HS-5 (cell line): Measurements from ENCODE around the gene RTN4R.
"Not testable (repeated sequence)": the region's sequence is repeated elsewhere in the genome, so short reads cannot be mapped to it uniquely, and the experiment has no call there.

Experiments used
- DNase-seq: peaks from one replicate; pipeline ENCODE4 v3.0.0-alpha.2; 2012; ENCODE audit warnings: low read depth

Gene RTN4R

DNA sequence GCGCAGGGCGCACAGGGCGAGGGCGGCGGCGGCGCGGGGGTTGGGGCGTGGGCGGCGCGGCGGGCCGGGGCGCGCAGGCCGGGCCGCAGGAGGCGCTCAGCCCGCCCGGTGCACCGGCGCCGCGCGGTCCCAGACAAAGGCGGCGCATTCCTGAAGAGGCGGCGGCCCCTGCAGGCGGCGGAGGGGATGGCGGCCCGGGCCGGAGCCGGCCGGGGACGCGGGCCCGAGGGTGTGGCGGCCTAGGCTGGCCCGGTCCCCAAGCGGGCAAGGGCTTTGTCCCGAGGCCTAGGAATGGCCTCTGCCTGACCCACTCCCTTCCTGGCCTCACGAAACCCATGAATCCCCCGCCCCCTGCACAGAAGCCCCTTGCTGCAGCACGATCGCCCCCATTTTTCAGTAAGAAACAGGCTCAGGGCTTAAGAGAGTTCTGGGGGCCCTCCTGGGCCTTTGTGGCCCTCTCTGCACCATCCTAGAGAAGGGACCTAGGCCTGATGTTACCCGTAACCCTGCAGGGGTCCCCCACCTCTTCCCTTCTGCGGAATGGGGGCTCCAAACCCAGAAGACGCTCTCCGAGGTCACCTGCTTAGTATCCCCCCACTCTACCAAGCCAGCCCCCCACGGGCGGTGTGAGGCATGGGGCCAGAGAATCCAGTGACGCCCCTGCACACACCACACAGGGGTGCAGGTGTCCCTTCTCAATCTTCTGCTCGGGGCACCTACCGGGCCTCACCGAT lies at the start of gene RTN4R:
TSS of gene RTN4R (minus strand) at position 40 of the 734 bp plus-strand sequence. CDS start 226 bp downstream, outside the sequence.
- no peak for DNase-seq

DNA sequence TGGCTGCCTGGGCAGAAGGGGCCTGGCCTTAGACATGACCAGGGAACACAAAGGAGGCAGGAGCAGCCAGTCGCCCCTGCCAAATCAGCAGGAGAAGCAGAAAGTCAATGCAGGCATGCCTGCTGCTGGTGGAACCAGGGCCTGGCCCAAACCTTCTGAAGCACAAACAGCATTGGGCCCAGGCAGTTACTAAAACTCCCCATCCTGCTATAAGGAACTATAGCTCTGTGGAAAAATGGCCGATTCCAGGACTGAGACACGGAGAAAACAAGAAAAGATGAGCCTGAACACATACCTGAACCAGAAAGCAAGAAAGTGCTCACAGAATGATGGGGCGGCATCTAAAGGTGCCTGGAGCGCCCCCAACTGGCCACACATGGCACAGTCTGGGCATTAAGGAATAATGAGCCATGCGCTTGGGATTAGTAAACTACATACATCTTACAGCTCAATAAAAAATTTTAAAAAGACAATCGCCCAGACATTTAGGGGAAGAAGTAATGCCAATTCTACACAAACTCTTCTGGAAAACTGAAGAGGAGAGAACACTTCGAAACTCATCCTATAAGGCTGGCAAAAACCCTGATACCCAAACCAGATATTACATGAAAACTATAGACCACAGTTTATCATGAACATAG lies 49.4 kb upstream of the RTN4R start:
- not testable (repeated sequence) for DNase-seq

DNA sequence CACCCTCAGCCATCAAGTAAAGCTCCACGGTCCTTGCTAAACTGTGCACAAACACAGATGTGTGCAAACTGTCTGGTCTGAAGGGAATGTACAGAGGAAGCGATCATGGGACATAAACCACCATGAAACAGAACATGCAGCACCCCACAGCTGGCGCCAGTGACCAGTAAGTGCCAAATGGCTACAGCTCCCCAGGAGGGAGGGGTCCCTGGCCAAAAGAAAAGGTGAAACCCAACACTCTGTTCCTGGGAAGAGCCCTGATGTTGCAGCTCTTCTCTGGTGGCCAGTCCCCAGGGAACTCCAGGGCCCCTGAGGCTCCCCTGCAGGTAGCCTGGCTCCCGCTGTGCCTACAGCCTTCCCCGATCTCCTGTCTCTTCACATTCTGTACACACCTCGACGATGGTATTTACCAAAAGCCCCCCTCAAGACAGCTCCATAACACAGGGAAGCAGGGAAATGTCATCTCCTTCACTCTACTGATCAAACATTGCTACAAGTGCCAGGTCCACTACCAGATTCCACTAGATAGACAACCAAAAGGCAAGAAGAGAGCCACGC lies 48.8 kb upstream of the RTN4R start:
- DNase-seq, result no peak

DNA sequence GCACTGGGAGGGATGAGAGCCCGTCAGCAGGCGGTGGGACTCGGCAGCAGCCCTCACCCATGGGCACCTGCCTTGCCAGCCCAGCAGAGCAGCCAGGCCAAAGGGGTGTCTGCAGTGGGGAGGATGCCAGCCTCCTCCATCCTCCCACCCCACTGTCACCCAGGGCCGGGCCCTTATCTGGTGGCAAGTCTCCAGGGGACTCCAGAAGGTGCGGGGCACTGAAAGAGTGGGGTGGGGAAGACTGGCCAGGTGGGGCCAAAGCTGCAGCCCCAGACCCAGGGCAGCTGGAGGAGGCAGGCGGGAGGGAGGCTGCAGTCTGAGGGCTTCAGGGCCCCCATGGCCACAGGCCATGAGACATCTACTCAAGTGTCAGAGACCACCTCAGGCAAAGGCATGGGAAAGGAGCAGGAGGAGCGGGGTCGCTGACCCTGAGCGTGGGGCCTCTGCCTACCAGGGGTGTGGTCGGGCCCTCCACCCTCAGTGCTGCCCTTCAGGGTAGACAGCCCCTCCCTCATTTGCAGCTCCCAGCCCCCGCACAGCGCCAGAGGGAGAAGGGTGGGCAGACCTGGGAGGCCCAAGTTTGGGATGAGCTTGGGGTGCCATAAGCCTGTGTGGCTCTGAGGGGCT lies 48.2 kb upstream of the RTN4R start:
- DNase-seq, result no peak

DNA sequence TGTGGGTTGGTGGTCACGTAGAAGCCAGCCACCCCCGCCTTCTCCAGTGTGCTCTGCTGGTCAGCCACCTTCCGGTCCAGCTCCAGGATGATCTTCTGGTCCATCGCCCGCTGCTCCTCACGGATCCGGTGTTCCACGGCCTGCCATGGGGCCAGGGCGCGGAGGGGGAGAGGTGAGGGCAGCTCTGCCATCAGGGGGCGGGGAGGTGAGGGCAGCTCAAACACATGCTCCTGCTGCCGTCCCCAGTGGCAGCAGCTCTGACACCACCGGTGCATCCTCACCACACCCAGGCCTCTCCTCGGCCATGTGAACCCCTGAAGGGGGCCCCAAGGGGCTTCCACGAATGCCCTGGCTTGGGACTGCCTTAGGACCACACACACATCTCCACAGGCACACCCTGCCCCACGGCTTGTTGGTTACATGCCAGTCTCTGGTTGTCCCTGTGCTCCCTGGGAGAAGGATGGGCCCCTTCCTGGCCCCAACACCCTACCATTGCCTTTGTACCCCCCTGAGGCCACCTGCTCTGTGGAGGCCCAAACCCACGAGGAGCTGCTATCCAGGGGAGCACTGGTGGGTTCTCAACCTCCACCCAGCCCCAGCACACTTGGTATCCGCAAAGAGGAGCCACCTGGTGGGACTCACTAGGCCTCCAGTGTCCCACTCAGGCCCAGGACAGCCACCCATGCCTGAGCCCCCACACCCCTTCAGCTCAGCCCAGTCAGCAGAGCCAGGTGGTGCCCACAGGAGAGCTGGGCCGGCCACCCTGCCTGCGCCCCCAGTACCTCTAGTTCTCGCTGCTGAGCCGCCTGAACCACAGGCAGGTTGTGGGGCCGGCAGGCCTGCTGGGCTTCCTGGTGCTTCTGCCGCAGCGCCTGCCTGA lies 47.5 kb upstream of the RTN4R start:
- DNase-seq, result no peak

DNA sequence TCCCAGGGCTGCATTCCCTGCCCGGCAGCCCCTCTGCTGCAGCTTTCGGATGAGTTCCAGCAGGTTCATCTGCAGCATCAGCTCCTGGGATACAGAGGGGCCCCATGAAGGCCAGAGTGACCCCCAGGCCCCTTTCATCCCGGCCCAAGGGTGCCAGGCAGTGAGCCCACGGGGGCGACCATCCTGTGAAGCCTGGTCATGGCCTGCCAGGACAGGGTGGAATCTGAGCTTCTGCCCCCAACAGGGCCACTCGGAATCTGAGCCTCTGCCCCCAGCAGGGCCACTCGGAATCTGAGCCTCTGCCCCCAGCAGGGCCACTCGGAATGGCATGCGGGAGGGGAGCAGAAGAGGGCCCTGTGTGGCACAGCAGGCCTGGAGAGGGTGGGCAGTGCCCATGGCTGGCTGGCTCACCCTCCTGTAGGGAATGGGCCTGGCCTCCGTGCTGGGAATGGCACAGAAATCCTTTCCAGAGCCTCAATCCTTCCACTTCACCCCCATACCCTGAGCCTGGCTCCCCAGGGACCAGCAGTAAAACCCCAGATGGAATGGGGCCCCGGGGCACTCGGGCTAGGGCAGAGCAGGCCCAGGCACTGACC lies 46.7 kb upstream of the RTN4R start:
- not testable (repeated sequence) for DNase-seq

DNA sequence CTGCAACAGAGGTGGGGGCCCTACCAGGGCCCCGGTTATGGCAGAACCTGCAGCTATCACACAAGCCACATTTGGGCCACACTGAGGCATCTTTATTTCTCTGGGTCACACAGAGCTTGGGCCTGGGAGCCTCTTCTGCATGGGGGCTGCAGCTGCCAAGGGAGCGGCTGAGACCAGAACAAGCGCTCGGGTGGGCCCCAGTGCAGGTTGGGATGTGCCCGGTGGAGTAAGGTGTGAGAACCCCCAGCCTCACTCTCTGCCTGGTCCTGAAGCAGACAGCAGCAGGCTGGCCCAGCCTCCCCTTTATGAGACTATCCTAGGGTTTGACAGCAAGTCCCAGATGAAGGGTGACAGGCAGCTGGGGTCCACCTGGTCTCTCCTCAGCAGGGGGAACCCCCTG lies 46.1 kb upstream of the RTN4R start:
- not testable (repeated sequence) for DNase-seq

DNA sequence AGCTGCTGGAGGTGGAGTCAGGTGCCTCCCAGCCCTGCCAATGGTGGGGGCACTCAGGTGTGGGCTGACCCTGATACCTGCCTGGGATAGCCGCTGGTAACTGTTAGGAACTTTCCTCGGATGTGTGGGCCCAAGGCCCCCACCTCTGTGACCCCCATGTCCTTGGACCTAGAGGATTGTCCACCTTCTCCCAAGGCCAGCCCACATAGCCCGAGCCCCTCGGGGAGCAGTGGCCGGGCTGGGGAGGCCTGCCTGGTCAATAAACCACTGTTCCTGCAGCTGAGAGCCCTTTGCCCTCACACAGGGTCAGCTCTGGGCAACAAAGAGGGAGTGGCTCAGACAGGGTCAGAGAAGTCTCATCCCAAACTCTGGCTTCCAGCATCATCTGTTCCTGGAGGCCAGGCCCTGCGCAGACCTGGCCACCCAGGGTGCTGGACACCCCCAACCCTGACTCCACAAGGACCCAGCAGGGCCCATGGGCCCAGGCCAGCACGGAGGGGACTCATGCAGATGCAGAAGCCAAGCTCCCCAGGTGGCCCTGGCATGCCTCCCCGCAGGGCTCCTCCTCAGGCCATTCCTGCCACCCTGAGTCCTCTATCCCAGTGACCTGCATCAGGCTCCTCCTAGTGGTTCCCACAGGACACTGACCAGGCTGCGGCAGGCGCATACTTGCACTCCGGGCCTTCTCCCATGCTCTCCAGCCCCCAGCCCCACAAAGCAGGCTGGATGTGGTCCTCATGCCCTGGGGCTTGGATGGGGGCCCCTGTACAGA lies 45.4 kb upstream of the RTN4R start:
- not testable (repeated sequence) for DNase-seq

DNA sequence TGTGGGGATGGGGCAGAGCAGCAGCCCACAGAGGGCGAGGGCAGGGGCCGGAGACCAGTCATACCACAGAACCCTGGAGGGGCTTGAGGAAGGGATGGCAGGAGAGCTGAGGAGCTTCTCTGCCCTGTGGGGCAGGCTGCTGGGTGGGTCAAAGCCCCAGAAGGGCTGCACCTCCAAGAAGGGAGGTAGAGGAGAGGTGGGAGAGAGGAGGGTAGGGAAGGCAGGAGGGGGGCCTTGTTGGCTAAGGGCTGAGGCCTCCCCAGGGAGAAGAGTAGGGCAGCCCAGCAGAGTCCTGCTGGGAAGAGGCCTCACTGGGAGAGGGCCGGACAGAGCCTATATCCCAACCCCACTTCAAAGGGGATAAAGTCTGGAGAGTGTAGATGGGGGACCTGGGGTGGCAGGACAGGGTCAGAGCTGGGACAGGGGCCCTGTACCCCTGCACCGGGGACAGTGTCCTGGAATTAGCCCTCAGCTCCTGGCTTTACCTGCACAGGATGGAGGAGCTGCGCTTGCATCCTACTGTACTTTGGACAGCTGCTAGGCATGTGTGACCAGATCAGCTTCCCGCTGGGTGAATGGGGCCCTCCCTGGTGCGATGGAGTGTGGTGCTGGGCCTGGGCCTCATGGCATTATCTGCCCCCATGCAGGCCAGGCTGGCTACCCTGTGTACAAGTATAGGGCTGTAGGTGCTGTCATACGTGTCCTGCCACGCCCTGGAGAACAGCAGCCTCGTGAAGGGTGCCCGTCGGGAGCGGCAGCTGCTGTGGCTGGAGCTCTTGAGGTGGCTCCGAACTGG lies 44.5 kb upstream of the RTN4R start:
- DNase-seq, result no peak

DNA sequence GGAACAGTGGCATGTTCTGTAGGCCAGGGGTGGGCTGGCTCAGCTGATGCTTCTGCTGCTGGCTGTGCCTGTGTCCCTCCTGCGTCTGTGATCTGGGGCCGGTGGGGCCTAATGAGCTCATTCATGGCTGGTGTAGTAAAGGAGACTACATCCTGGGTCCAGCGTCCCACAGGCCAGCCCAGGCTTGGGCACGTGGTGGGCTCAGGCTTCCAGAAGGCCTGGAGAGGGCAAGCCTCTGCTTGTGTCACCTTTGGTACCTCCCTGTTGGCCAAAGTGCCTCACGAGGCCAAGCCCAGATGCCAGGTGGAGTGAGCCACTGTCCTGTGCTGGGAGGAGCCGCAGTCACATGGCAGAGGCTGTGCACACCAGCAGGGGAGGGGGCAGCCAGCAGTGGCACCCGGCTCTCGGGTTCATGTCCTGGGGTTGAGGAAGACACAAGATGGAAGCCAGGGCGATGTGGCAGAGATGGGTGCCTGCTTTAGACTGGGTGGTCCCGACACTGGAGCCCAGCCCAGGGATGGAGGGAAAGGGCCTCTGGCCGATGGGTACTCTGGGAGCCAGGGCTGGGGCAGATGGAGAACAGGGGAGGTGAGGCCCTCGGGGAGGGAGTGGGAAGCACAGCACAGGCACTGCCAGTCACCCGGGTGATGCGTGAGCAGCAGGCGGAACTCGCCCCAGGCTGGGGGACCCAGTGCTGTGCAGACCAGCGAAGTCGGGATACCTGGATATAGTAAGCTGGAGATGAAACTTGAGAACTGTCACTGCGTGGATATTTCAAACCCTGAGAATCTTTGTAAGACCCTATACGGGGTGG lies 43.3 kb upstream of the RTN4R start:
- DNase-seq, result not testable (repeated sequence)

DNA sequence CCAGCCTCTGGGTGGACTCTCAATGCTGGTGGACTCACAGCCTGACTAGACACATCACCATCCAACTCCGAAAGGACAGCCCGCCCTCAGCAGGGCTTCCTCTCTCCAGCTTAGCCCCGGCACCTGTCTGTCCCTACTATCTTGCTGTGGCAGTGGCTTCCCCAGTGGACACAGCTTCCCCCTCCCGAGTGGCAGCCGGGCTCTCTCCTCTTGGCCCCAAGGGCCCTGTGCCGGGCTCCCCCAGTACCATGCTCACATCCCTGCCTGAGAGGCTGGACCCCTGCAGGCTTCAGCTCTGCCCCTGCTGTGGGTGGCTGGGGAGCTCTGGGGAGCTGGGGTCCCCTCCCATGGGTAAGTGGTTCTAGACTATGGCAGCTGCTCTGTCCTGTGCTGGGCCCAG lies 42.7 kb upstream of the RTN4R start:
- DNase-seq, result not testable (repeated sequence)

DNA sequence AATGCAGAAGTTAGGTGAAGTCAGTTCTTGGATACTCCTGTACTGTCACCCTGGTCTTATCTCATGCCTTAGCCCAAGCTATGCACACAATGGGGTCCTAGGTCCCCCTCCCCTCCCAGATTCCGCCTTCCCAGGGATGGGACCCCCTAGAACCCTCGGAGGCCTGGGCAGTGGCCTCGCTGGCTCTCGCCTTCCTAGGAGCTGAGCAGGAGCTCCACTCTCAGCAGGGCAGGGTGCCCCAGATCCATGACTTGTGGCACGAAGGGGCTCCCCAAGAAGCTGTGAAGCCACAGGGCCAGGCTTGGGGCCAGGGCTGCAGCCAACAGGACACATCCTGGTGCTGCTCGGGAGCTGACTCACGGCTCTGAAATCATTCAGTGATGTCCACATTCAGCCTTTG lies 42.1 kb upstream of the RTN4R start:
- not testable (repeated sequence) for DNase-seq

DNA sequence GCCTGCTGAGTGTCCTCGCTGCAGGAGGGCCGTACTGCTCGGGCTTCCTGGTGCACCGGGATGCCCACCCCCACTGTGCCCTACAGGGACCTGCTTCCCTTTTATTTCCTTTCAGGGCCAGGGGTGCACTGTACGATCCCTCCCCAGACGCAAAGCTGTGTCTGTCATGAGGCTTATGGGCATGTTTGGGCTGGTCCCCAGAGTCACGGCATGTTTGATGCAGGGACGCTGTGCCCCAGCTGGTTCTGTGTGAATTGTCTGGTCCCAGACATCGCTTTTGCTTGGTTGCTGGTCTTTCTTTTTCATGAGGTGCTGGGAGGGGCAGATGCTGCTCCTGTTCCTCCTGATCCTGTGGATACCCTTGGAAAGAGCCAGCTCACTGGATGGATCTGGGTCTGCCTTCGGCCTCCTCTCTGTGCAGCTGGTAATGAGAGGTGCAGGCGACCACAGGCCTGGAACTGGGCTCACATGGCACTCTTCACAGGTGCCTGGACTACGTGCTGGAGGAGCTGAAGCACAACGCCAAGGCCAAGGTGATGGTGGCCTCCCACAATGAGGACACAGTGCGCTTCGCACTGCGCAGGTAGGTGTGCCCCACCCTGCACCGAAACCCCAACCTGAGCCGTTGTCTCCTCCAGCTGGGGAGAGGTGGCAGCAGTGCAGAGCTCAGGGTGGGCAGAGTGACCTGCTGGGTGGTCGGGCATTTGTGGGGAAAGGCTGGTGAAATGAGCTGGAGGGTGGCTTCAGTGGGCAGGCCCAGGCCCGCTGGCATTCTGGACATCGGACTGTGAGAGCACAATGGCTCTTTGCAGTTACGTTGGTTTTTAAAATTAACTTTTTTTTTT lies 40.9 kb upstream of the RTN4R start:
- not testable (repeated sequence) for DNase-seq

DNA sequence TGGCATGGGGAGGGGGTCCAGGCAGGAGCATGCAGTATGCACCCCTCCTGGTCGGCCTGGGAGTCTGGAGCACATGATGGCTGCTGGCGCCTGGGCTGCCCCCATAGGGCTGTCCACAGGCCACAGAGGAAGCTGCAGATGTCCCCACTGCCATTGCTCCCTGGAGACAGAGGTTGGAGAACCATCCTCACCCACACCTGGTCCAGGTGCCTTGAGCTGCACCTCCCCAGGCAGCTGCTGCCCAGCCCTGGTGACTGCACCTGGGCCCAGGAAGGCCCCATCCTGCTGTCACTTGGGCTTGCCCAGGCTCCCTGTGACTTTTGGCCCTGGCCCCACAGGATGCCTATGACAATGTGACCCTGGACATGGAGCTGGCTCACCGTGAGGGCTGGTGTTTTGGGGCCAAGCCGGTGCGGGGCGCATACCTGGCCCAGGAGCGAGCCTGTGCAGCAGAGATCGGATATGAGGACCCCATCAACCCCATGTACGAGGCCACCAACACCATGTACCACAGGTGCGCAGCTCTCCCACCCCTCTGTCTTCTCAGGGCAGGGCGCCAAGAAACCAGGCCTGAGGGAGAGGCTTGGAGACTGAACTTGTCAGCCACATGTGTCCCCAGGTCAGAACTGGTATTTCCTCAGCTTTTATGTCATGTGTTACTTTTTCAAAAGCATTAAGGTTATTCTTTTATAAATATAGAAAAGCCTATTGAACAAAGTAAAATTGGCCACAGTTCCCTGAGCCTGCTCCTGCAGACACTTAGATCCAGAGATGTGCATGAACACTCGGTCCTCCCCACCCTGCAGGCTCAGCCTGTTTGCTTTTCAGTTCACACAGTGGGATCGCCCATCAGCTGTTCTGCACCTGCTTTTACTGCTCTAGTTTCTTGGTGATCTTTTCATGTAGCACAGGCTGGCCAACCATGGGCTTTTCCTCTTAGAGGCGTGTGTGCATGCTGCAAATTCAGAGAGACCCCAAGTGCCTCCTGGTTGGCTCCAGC lies 39.6 kb upstream of the RTN4R start:
- DNase-seq, result not testable (repeated sequence)

DNA sequence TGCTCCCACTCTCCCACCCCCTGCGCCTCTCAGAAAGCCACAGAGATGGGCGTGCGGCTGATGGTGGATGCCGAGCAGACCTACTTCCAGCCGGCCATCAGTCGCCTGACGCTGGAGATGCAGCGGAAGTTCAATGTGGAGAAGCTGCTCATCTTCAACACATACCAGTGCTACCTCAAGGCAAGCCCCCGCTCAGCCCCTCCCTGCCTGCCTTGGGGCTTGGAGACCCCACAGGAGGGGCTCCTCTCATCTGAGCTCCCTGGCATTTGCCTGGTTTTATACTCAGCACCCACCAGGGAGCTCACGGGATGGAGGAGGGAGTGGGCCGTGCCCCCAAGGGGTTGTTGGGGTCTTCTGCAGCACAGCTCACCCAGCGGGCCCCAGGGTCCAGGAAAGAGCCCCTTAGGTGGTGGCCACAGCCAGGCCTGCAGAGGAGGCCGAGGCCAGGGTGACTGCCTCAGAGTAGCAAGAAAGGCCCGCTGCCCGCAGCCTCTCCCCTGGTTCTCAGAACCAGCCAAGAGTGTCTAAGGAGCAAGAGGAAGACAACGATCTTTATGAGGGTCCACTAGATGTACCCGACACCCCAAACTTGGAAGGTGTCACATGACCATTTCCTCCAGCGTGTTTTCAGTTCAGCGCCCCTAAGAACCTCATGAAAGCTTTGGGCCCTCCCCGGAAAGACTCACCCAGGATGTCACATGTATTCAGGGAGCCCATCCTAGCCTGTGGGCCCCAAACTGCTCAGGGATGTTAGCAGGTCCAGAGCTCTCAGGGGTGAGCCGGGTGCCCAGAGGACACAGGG lies 38.7 kb upstream of the RTN4R start:
- not testable (repeated sequence) for DNase-seq
